ENCODE measurements around the gene CDHR4. TPM values are rescaled to one million over a fixed set of nuclear protein-coding genes. Genes with fewer than 3 reads are reported as not detected.
"Not testable (repeated sequence)": the region's sequence is repeated elsewhere in the genome, so short reads cannot be mapped to it uniquely, and the experiment has no call there.

CDHR4 gene
- total RNA-seq, 1 donor: not detected

- H3K27me3 ChIP-seq (ENCODE audit: insufficient read depth, low read length): no peaks in the 10 kb centered on the region
- peaks cover 4% of the 10 kb centered on the region for H3K4me1 ChIP-seq (ENCODE audit: insufficient read depth, low read length)
- peak; percentile 59 for DNase-seq (ENCODE audit: insufficient read length, low spot score, missing footprints)
- no peaks in the 10 kb centered on the region for H3K79me2 ChIP-seq (ENCODE audit: insufficient read depth, low read length)
- H3K27ac ChIP-seq (ENCODE audit: low read depth, low read length): no peak overlapping the region
- H2AFZ ChIP-seq (ENCODE audit: low read length): no peak overlapping the region
- no peak overlapping the region for H3K4me3 ChIP-seq (ENCODE audit: insufficient read depth, low read length)
- TF ChIP-seq CTCF (IDR thresholded peaks at IDR 0.05; ENCODE audit: extremely low read depth, low read depth, low read length): no peak
- no peak overlapping the region for H3K4me2 ChIP-seq (ENCODE audit: insufficient read depth, low read length)
- no peaks in the 10 kb centered on the region for H3K9me3 ChIP-seq (ENCODE audit: low read depth, low read length)
- H3K36me3 ChIP-seq (ENCODE audit: insufficient read depth, low read length): peaks cover 6% of the 10 kb centered on the region
- no peaks in the 10 kb centered on the region for H4K20me1 ChIP-seq (ENCODE audit: insufficient read depth, low read length)
These were observed 40.7 kb upstream of the CDHR4 start for GRCh38 chr3:49840388-49840787.

- Histone ChIP-seq H2AFZ (ENCODE audit: low read length) (peak overlapping the region; percentile 36), H3K36me3 (ENCODE audit: insufficient read depth, low read length) (peaks cover 2% of the 10 kb centered on the region), H3K27me3 (ENCODE audit: insufficient read depth, low read length) (no peaks in the 10 kb centered on the region), H3K4me3 (ENCODE audit: insufficient read depth, low read length) (no peak overlapping the region), H3K4me1 (ENCODE audit: insufficient read depth, low read length) (peaks cover 4% of the 10 kb centered on the region), H3K9me3 (ENCODE audit: low read depth, low read length) (no peaks in the 10 kb centered on the region), H3K27ac (ENCODE audit: low read depth, low read length) (no peak overlapping the region), H3K79me2 (ENCODE audit: insufficient read depth, low read length) (no peaks in the 10 kb centered on the region), H3K4me2 (ENCODE audit: insufficient read depth, low read length) (no peak overlapping the region), H4K20me1 (ENCODE audit: insufficient read depth, low read length) (no peaks in the 10 kb centered on the region)
- TF ChIP-seq CTCF (IDR thresholded peaks at IDR 0.05; ENCODE audit: extremely low read depth, low read depth, low read length): peak; percentile 97
- DNase-seq (ENCODE audit: insufficient read length, low spot score, missing footprints): peak; percentile 91
These were observed 39.6 kb upstream of the CDHR4 start for GRCh38 chr3:49839193-49839809.

- no peaks in the 10 kb centered on the region for H3K9me3 ChIP-seq (ENCODE audit: low read depth, low read length)
- TF ChIP-seq CTCF (IDR thresholded peaks at IDR 0.05; ENCODE audit: extremely low read depth, low read depth, low read length): no peak
- no peak overlapping the region for H3K4me3 ChIP-seq (ENCODE audit: insufficient read depth, low read length)
- H3K4me2 ChIP-seq (ENCODE audit: insufficient read depth, low read length): no peak overlapping the region
- H4K20me1 ChIP-seq (ENCODE audit: insufficient read depth, low read length): no peaks in the 10 kb centered on the region
- no peaks in the 10 kb centered on the region for H3K79me2 ChIP-seq (ENCODE audit: insufficient read depth, low read length)
- no peak overlapping the region for H2AFZ ChIP-seq (ENCODE audit: low read length)
- DNase-seq (ENCODE audit: insufficient read length, low spot score, missing footprints): peak; percentile 8
- H3K4me1 ChIP-seq (ENCODE audit: insufficient read depth, low read length): no peaks in the 10 kb centered on the region
- no peaks in the 10 kb centered on the region for H3K36me3 ChIP-seq (ENCODE audit: insufficient read depth, low read length)
- H3K27me3 ChIP-seq (ENCODE audit: insufficient read depth, low read length): no peaks in the 10 kb centered on the region
- H3K27ac ChIP-seq (ENCODE audit: low read depth, low read length): no peak overlapping the region
These were observed 31.7 kb upstream of the CDHR4 start for GRCh38 chr3:49831341-49831740.

GRCh38 chr3:49826016-49826415, 26.3 kb upstream of the CDHR4 start:
- H4K20me1 ChIP-seq (ENCODE audit: insufficient read depth, low read length): no peaks in the 10 kb centered on the region
- H3K79me2 ChIP-seq (ENCODE audit: insufficient read depth, low read length): no peaks in the 10 kb centered on the region
- no peak overlapping the region for H3K4me3 ChIP-seq (ENCODE audit: insufficient read depth, low read length)
- H3K27ac ChIP-seq (ENCODE audit: low read depth, low read length): no peak overlapping the region
- no peak for TF ChIP-seq CTCF (IDR thresholded peaks at IDR 0.05; ENCODE audit: extremely low read depth, low read depth, low read length)
- H3K4me1 ChIP-seq (ENCODE audit: insufficient read depth, low read length): no peaks in the 10 kb centered on the region
- H2AFZ ChIP-seq (ENCODE audit: low read length): peak overlapping the region; percentile 42
- peak; percentile 3 for DNase-seq (ENCODE audit: insufficient read length, low spot score, missing footprints)
- H3K9me3 ChIP-seq (ENCODE audit: low read depth, low read length): no peaks in the 10 kb centered on the region
- no peaks in the 10 kb centered on the region for H3K36me3 ChIP-seq (ENCODE audit: insufficient read depth, low read length)
- H3K27me3 ChIP-seq (ENCODE audit: insufficient read depth, low read length): no peaks in the 10 kb centered on the region
- no peak overlapping the region for H3K4me2 ChIP-seq (ENCODE audit: insufficient read depth, low read length)

- H4K20me1 ChIP-seq (ENCODE audit: insufficient read depth, low read length); H2AFZ ChIP-seq (ENCODE audit: low read length); H3K27ac ChIP-seq (ENCODE audit: low read depth, low read length); H3K27me3 ChIP-seq (ENCODE audit: insufficient read depth, low read length); H3K4me1 ChIP-seq (ENCODE audit: insufficient read depth, low read length); H3K79me2 ChIP-seq (ENCODE audit: insufficient read depth, low read length); H3K36me3 ChIP-seq (ENCODE audit: insufficient read depth, low read length); H3K4me2 ChIP-seq (ENCODE audit: insufficient read depth, low read length); DNase-seq (ENCODE audit: insufficient read length, low spot score, missing footprints); H3K9me3 ChIP-seq (ENCODE audit: low read depth, low read length); H3K4me3 ChIP-seq (ENCODE audit: insufficient read depth, low read length): not testable (repeated sequence)
These were observed 23.5 kb upstream of the CDHR4 start for GRCh38 chr3:49823131-49823530.
